HUES64 (cell line): ENCODE measurements around the gene PTGR3.

ENCODE experiments used
- H3K27ac ChIP-seq: 2 replicates; pipeline ENCODE4 v1.7.0; 2013; ENCODE audit warnings: low read depth, low read length, inconsistent platforms
- H3K27me3 ChIP-seq: 2 replicates; pipeline ENCODE4 v1.6.1; 2013; ENCODE audit warnings: mild to moderate bottlenecking, low read length; ENCODE audit not compliant: insufficient read depth
- H3K36me3 ChIP-seq: 2 replicates; pipeline ENCODE4 v1.6.1; 2013; ENCODE audit warnings: mild to moderate bottlenecking, low read length; ENCODE audit not compliant: insufficient read depth
- H3K4me1 ChIP-seq: 2 replicates; pipeline ENCODE4 v1.6.1; 2013; ENCODE audit warnings: mild to moderate bottlenecking, low read length, moderate library complexity; ENCODE audit not compliant: insufficient read depth
- H3K4me3 ChIP-seq: 2 replicates; pipeline ENCODE4 v1.5.1; 2013; ENCODE audit warnings: mild to moderate bottlenecking, low read length, moderate library complexity
- H3K9ac ChIP-seq: 2 replicates; pipeline ENCODE4 v1.6.1; 2013; ENCODE audit warnings: mild to moderate bottlenecking, low read depth, low read length
- H3K9me3 ChIP-seq: 2 replicates; pipeline ENCODE4 v1.6.1; 2013; ENCODE audit warnings: low read depth, low read length; ENCODE audit not compliant: insufficient read depth
- WGBS: fragments of 150-250, 120-280 bp; methylation state at CpG from one replicate; pipeline ENCODE4 v1.1.7; 2013; ENCODE audit warnings: missing lambda C conversion rate; 5-methylcytosine and 5-hydroxymethylcytosine counted together

Gene PTGR3

DNA sequence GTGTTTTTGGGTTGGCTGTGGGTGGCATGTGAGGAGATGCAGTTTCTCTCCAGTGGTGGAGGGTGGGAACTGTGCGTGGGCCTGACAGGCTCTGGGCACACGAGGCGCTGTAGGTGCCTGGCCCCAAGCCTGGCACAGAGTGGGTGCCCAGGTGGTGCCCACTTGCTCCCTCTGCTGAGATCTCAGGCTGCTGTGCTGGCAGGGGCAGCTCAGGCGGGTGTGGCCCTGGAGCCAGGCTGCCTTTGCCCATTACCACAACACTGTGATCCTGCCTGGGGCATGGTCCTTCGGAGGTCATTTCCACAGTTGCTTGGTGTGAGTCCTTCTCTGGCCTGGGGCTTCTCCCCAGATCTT lies 22.1 kb upstream of the PTGR3 start:
- H3K4me1 ChIP-seq, result peaks cover 4% of the 10 kb centered on the region; the same call in 1 of the 2 replicates
- H3K9ac ChIP-seq, result no peak overlapping the region
- no peaks in the 10 kb centered on the region for H3K9me3 ChIP-seq
- H3K36me3 ChIP-seq, result no peaks in the 10 kb centered on the region
- no peak overlapping the region for H3K27ac ChIP-seq
- WGBS, result 94% methylated on average over 5 of the region's 5 CpGs
- H3K4me3 ChIP-seq, result no peak overlapping the region
- H3K27me3 ChIP-seq, result no peaks in the 10 kb centered on the region

- H3K27ac ChIP-seq, result no peak overlapping the region
- no peaks in the 10 kb centered on the region for H3K36me3 ChIP-seq
- 96% methylated on average over 17 of the region's 17 CpGs for WGBS
Observed at GRCh38 chr18:75230163-75231052, 21.5 kb upstream of the PTGR3 start.

GRCh38 chr18:75229437-75229836 lies 20.5 kb upstream of the PTGR3 start:
- no peak overlapping the region for H3K9ac ChIP-seq
- H3K27me3 ChIP-seq, result no peaks in the 10 kb centered on the region
- H3K4me3 ChIP-seq, result no peak overlapping the region
- H3K27ac ChIP-seq, result no peak overlapping the region
- H3K9me3 ChIP-seq, result no peaks in the 10 kb centered on the region
- WGBS, result 95% methylated on average over 8 of the region's 8 CpGs
- H3K36me3 ChIP-seq, result no peaks in the 10 kb centered on the region
- peaks cover 4% of the 10 kb centered on the region; the same call in 1 of the 2 replicates for H3K4me1 ChIP-seq

More at GRCh38 chr18:75230163-75231052, 21.5 kb upstream of the PTGR3 start:
- H3K4me1 ChIP-seq, result peaks cover 4% of the 10 kb centered on the region; the same call in 1 of the 2 replicates
- H3K27me3 ChIP-seq, result no peaks in the 10 kb centered on the region
- no peak overlapping the region for H3K4me3 ChIP-seq
- H3K9me3 ChIP-seq, result no peaks in the 10 kb centered on the region
- no peak overlapping the region for H3K9ac ChIP-seq

GRCh38 chr18:75228967-75229366 lies 20.0 kb upstream of the PTGR3 start:
- 95% methylated on average over 9 of the region's 9 CpGs for WGBS
- H3K4me3 ChIP-seq, result no peak overlapping the region
- H3K9ac ChIP-seq, result no peak overlapping the region
- no peaks in the 10 kb centered on the region for H3K9me3 ChIP-seq
- H3K4me1 ChIP-seq, result peaks cover 4% of the 10 kb centered on the region; the same call in 1 of the 2 replicates
- H3K27ac ChIP-seq, result no peak overlapping the region
- no peaks in the 10 kb centered on the region for H3K36me3 ChIP-seq
- H3K27me3 ChIP-seq, result no peaks in the 10 kb centered on the region

DNA sequence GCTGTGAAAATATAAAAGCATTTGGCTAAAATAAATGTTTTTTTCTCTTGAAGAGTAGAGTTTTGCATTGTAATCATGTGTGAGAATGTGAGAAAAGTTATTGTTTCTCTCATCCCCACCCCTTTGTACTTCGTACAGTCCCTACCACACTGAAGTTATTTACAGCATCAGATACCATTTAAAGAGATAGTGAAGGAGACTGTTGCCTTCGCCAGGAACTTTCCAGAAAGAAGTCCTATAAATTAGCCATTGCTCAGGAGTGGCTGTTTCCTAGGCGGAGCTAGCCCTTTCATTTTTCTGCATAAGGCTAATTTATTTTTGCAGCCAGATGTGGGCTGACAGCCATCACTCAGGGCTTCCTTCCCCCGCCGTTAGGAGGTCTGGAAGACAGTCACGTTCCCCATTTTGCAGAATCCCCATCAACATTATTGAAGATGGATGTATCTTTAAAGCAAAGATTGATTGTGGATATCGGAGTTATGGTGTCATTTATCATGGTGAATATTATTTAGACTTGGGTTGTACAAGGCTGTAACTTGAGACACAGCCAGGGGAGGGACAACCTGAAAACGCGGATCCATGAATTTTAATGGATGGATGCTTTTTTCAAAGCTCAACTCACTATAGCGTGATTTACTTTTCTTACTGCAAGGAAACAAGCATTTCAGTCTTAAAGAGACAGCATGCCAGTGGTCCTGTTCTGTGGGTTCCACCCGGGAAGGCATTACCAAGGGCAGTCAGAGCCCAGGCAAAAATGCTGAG lies 18.8 kb upstream of the PTGR3 start:
- WGBS, result 86% methylated on average over 11 of the region's 11 CpGs
- H3K36me3 ChIP-seq, result no peaks in the 10 kb centered on the region
- no peak overlapping the region for H3K4me3 ChIP-seq

DNA sequence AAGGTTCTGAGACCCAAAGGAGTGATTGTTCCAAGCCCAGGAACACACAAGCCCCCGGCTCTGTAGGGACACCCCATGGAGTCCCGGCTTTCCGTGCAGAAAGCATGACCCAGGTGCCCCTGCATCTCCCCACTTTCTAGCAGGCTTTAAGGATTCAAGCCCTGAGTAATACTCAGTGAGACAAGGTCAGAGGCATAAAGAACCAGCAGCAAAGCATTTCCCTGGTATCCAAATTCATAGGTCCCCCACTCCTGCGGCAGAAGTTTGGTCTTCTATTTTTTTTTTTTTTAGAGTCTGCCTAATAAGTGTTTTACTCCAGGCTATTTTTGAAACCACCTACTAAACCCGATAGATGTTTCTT lies 18.0 kb upstream of the PTGR3 start:
- no peak overlapping the region for H3K9ac ChIP-seq

More for the DNA sequence above, 18.8 kb upstream of the PTGR3 start:
- H3K9ac ChIP-seq, result no peak overlapping the region
- no peaks in the 10 kb centered on the region for H3K27me3 ChIP-seq
- H3K9me3 ChIP-seq, result no peaks in the 10 kb centered on the region
- H3K27ac ChIP-seq, result no peak overlapping the region
- H3K4me1 ChIP-seq, result peaks cover 4% of the 10 kb centered on the region; the same call in 1 of the 2 replicates

DNA sequence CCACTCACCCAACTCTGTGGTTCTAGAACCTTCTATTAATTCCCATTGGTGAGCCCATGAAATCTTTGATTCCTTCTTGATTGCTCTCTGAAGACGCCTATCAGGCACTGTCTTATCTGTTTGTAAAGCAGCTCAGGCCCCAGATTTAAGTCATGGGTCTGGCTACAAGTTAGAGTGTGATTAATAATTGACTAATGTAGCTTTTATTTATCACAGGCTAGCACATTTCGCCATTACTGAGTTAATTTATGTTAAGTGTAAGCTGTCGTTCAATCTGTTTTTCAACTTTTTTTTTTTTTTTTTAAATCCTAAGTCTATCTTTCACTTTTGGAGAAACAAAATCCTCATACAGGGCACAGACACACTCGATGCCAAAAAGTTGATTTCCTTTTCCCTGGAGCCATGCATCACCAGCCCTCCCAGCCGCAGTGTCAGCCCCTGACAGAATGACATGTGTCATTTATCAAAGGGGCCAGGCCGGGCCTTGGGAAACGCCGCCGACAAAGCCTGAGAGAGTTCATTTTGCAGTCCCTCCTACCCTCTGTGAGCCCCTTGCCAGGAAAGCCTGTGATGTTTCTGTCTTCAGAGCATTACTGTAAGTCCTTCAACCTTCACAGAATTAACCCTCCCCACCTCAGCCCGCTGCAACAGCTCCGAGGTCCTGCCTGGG lies 17.5 kb upstream of the PTGR3 start:
- Histone ChIP-seq H3K9me3 (no peaks in the 10 kb centered on the region), H3K27ac (no peak overlapping the region), H3K36me3 (no peaks in the 10 kb centered on the region), H3K27me3 (no peaks in the 10 kb centered on the region), H3K9ac (no peak overlapping the region), H3K4me3 (no peak overlapping the region), H3K4me1 (peaks cover 4% of the 10 kb centered on the region; the same call in 1 of the 2 replicates)
- 78% methylated on average over 11 of the region's 11 CpGs for WGBS

More for the DNA sequence above, 18.0 kb upstream of the PTGR3 start:
- Histone ChIP-seq H3K27ac (no peak overlapping the region), H3K36me3 (no peaks in the 10 kb centered on the region), H3K27me3 (no peaks in the 10 kb centered on the region), H3K9me3 (no peaks in the 10 kb centered on the region), H3K4me3 (no peak overlapping the region), H3K4me1 (peaks cover 4% of the 10 kb centered on the region; the same call in 1 of the 2 replicates)
- 95% methylated on average over 5 of the region's 5 CpGs for WGBS

- Histone ChIP-seq H3K9me3 (no peaks in the 10 kb centered on the region), H3K4me3 (no peak overlapping the region), H3K9ac (no peak overlapping the region), H3K27ac (no peak overlapping the region), H3K4me1 (peaks cover 4% of the 10 kb centered on the region; the same call in 1 of the 2 replicates), H3K36me3 (no peaks in the 10 kb centered on the region), H3K27me3 (no peaks in the 10 kb centered on the region)
- 92% methylated on average over 8 of the region's 9 CpGs for WGBS
Observed at GRCh38 chr18:75223687-75224347, 14.9 kb upstream of the PTGR3 start.

DNA sequence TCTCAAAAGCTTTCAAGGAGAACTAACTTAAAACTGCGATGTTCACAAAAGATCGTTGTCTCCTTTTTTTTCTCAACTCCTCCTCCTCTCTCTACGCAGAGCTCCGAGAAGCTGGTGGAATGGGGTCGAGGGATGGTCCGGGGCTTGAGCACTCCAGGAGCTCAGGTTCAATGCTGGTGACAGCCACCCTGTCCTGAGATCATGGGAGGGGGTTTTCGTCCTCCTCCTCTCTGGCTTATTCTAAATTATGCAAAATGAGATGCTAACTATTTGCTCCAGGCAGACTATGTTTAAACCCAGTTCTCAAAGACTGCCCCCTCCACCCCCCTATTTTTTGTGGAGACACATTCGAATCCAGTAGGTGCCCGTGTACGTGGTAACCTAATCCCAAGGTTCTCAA lies 13.5 kb upstream of the PTGR3 start:
- 82% methylated on average over 9 of the region's 10 CpGs for WGBS
- H3K9me3 ChIP-seq, result no peaks in the 10 kb centered on the region
- no peak overlapping the region for H3K27ac ChIP-seq
- H3K4me1 ChIP-seq, result peaks cover 4% of the 10 kb centered on the region; the same call in 1 of the 2 replicates
- no peaks in the 10 kb centered on the region for H3K27me3 ChIP-seq
- H3K9ac ChIP-seq, result no peak overlapping the region
- no peak overlapping the region for H3K4me3 ChIP-seq
- no peaks in the 10 kb centered on the region for H3K36me3 ChIP-seq

- Histone ChIP-seq H3K4me3 (no peak overlapping the region), H3K4me1 (peaks cover 3% of the 10 kb centered on the region; the same call in 1 of the 2 replicates), H3K9me3 (no peaks in the 10 kb centered on the region), H3K27me3 (no peaks in the 10 kb centered on the region), H3K36me3 (no peaks in the 10 kb centered on the region), H3K9ac (no peak overlapping the region), H3K27ac (no peak overlapping the region)
- WGBS, result 96% methylated on average over 7 of the region's 7 CpGs
Observed at GRCh38 chr18:75221897-75222296, 13.0 kb upstream of the PTGR3 start.
